Adipocyte (in vitro differentiated cells): ENCODE results near the gene GAL3ST3.

Experiments used
- DNase-seq: peaks from one replicate; pipeline ENCODE4 v3.0.0-alpha.2; 2015; ENCODE audit warnings: low read depth
- H3K27me3 ChIP-seq: replicated peaks from 2 replicates; pipeline ENCODE4 v1.7.0; 2013; ENCODE audit warnings: mild to moderate bottlenecking, low read length, moderate library complexity; ENCODE audit not compliant: control insufficient read depth, insufficient read depth
- H3K36me3 ChIP-seq: 2 replicates; pipeline ENCODE4 v1.7.0; 2013; ENCODE audit warnings: low read length, mild to moderate bottlenecking, moderate library complexity; ENCODE audit not compliant: control insufficient read depth, insufficient read depth, severe bottlenecking
- H3K4me1 ChIP-seq: 2 replicates; pipeline ENCODE4 v1.7.0; 2013; ENCODE audit warnings: mild to moderate bottlenecking, low read length, moderate library complexity; ENCODE audit not compliant: control insufficient read depth, insufficient read depth
- H3K4me3 ChIP-seq: 2 replicates; pipeline ENCODE4 v1.7.0; 2013; ENCODE audit warnings: mild to moderate bottlenecking, low read length, moderate library complexity
- H3K9ac ChIP-seq: 2 replicates; pipeline ENCODE4 v1.7.0; 2013; ENCODE audit warnings: mild to moderate bottlenecking, low read length, moderate library complexity
- H3K9me3 ChIP-seq: 2 replicates; pipeline ENCODE4 v1.7.0; 2013; ENCODE audit warnings: mild to moderate bottlenecking, low read length, moderate library complexity; ENCODE audit not compliant: control insufficient read depth

Gene GAL3ST3

GRCh38 chr11:65992056-65992455 lies 56.9 kb downstream of the GAL3ST3 start:
- no peaks in the 10 kb centered on the region for H3K27me3 ChIP-seq
- H3K4me3 ChIP-seq = no peak overlapping the region
- no peak overlapping the region for H3K9ac ChIP-seq
- H3K9me3 ChIP-seq = no peaks in the 10 kb centered on the region
- H3K4me1 ChIP-seq = no peaks in the 10 kb centered on the region
- peaks cover 16% of the 10 kb centered on the region for H3K36me3 ChIP-seq
- no peak for DNase-seq
